GM19238 (cell line): Measurements from ENCODE around the gene TBXAS1.

ENCODE experiments used
- DNase-seq: peaks from one replicate; pipeline ENCODE4 v3.0.0; 2011; ENCODE audit warnings: low spot score; ENCODE audit not compliant: insufficient read length

Gene TBXAS1

GRCh38 chr7:139974179-139974811, 145.2 kb downstream of the TBXAS1 start:
- no peak for DNase-seq

GRCh38 chr7:139976055-139976837, 147.2 kb downstream of the TBXAS1 start:
- no peak for DNase-seq

DNA sequence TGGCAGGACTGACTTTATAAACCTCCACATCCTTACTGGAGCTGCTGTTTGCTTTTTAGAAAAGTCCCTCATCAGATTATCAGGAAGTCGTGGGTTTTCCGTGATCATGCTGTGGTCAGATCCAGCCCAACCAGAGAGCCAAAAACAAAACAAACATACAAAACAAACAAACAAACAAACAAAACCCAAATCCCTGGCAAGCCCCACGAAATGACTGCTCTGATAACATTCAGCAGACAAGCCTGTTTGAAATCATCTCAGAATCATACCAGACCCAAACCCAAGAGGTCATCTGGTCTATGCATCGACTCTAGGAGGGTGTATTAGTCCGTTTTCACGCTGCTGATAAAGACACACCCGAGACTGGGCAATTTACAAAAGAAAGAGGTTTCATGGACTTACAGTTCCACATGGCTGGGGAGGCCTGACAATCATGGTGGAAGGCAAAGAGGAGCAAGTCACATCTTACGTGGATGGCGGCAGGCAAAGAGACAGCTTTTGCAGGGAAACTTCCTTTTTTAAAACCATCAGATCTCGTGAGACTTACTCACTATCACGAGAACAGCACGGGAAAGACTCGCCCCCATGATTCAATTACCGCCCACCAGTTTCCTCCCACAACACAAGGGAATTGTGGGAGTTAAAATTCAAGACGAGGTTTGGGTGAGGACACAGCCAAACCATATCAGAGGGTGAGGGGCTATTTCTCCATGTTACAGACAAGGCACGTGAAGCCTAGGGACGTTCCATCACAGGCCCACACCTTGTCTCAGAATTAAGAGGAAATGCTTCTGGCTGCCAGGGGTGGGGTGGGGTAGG, 148.0 kb downstream of the TBXAS1 start:
- no peak for DNase-seq

- no peak for DNase-seq
These were observed 152.4 kb downstream of the TBXAS1 start for GRCh38 chr7:139981511-139981895.

DNA sequence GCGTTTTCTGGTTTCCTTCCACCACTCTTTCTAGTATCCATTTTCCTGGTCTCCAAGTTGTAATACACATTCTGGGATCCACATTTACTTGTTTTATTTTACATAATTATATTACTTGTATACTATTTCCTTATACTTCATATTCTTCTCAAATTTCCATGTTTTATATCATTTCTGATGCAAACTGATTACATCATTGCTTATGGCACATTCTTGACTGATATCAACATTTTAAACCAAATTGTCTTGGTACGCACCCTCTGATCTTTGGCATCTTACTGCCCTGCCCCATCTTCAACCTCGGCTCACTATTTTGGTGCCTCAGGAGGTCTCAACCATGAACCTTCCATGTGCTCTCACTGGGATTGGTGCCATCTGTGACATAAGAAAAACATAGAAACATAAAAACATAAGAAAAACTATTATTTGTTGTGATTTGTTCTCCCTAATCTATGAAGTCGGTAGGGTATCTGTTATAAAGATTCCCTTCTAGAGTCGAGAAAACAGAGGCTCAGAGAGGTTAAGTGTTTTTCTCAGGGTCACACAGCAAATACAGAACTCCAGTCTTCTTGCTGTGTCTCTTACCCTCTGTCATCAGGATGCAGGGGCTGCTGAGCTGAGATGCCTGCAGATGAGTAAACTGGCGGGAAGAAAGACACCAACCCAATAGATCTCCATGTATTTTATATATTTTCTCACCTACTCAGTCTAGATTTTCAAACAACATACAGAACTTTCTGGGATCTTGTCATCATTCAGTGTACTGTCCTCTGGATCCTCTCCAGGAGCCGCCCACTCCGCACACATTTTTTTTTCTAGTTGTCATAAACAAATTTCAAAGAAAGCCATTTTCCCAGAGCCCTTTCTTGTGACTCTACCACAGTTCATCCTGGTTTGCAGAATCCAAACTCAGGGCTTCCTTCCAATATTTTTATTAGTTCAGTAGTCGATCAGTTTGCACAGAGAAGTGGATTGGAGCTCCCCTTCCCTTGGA, 154.2 kb downstream of the TBXAS1 start:
- DNase-seq = no peak

GRCh38 chr7:139984642-139985539, 155.8 kb downstream of the TBXAS1 start:
- DNase-seq = no peak

GRCh38 chr7:139985811-139986210, 156.7 kb downstream of the TBXAS1 start:
- DNase-seq = no peak

DNA sequence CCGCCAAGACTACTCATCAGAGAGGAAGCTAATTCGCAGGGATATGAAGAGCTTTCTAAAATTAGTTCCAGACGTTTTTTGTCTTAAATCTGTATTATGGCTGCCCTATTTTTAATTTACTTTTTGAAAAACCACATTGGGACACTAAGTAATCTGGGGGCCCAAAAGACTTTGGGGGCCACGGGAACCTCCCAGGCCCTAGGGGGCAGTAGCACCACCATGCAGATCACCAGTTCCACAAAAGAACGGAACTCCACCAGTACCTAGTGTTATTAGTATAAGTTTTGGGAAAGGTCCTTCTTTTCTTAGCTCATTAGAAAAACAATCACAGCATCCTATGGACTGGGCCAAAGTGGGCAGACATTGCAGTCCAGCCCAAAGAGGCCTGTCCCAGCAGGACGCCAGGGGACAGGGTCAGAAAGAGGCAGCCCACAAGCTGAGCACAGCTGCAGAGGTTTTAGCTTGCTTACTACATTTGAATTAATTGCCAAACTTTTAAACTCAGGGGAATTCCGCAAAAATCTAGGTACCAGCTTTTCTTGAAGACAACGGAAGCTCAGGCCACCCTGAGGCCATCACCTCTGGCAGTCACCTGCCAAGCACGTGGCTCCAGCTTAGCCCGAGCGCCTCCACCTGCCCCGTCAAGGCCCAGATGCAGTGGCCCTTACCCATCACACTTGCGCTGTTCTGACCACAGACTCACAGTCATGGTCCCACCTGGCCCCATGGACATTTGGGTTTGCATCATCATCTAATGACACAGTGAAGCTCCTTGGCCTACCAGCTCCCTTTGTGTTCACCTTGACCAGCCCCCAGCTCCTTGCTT, 158.8 kb downstream of the TBXAS1 start:
- no peak for DNase-seq

GRCh38 chr7:139989366-139990141, 160.5 kb downstream of the TBXAS1 start:
- DNase-seq = no peak

DNA sequence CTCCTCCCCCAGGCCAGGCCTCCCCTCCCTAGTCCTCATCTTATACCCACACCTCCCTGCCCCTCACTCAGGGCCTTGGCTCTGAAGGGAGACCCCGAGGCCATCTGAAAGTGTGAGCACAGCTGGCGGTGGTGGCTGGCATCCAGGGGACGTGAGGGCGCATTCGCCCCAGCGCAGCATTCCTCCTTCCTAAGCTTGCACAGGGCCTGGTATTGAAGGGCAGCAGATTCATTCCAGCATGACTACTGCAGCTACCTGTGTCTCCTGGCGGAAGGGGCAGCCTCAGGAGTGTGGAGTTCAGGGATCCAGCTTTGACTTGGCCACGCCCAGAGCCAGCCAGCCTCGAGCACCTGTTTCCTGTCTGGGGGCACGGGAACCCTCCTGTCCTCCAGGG, 161.1 kb downstream of the TBXAS1 start:
- no peak for DNase-seq

DNA sequence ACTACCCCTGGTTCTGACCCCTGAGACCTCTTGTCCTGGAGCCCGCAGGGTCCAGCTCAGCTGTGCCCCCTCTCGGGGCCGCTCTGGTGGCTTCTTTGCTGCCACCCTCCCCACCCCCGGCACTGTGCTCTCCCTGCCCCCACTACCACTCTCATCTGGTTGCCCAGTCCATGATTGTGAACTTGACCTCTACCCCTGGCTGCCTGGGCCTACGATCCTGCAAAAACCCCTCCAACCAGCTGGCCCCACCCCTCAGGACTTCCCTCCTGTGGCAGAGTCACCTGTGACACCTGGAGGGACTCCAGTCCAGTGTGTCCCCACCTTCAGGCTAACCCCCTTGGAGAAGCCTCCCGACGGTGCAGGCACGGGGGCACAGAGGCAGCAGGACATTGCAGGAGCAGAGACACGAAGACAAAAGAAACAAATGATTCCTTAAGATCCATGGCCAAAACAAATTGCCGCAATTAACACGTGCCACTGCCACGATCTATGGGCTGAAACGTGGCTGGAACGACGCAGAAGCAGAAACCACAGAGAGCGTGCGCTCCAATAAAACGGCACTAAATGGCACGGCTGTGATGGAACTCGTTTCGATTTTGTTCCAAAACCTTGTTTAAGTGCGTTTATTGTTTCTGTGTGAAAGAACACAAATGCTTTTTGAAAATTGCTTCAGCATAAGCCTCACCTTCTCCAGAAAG, 161.7 kb downstream of the TBXAS1 start:
- DNase-seq = no peak

GRCh38 chr7:139991269-139991666, 162.2 kb downstream of the TBXAS1 start:
- no peak for DNase-seq

- no peak for DNase-seq
These were observed 162.8 kb downstream of the TBXAS1 start for GRCh38 chr7:139991911-139992310.

DNA sequence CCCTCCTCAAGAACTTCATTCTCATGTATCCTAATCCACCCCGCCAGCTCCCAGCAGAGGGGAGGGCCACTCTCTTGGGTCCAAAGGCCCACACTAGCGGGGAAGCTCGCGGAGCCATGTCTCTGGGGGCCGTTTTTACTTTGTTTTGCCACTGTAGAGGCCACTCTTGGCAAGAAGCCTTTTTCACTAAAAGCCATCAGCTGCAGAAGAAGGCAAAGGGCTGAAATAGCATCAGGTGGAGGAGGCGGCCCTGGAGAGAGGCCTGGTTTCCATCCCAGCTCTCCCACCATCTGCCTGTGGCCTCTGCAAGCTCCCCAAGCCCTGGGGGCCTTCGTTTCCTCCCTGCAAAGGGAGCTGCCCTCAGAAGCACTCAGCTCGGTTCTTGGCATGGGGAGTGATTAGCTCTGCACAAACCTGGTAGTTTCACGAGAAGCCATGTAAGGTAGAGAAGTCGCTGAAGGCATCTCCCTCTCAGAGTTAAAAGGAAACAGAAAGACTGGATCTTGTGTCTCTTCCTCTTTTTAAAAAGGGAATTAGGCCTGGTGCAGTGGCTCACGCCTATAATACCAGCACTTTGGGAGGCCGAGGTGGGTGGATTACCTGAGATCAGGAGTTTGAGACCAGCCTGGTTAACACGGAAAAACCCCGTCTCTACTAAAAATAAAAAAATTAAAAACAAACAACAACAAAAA, 163.4 kb downstream of the TBXAS1 start:
- no peak for DNase-seq

GRCh38 chr7:139993169-139993568, 164.1 kb downstream of the TBXAS1 start:
- DNase-seq = no peak

DNA sequence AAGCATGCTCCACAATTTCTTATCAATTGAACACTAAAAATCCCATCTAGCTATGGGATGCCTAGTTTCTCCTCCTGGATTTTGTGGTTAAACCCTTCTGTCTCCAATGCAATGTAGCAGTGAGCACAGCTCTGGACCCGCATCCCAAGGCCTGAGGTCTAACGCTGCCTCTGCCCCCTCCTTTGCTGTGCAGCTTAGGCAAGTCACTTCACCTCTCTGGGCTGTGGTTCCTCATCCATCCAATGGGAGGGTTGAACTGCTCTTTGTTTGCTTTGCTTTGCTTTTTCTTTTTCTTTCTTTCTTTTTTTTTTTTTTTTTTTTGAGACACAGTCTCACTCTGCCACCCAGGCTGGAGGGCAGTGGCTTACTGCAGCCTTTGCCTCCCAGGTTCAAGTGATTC, 164.5 kb downstream of the TBXAS1 start:
- no peak for DNase-seq

- DNase-seq = no peak
These were observed 165.3 kb downstream of the TBXAS1 start for GRCh38 chr7:139994356-139994755.
